KMS-11 (cell line): Measurements from ENCODE around the gene PYGO1.

ENCODE experiments used
- H2AFZ ChIP-seq: fragments of 200-600 bp; sonication (generic); 2 replicates; pipeline ENCODE4 v1.6.1; 2016; ENCODE audit warnings: antibody characterized with exemption, mixed run types, low read depth
- H3K27ac ChIP-seq: fragments of 200-600 bp; sonication (generic); 2 replicates; pipeline ENCODE4 v1.6.1; 2016; ENCODE audit warnings: mild to moderate bottlenecking, mixed run types
- H3K27me3 ChIP-seq: fragments of 200-600 bp; sonication (generic); 2 replicates; pipeline ENCODE4 v1.6.1; 2017; ENCODE audit warnings: mild to moderate bottlenecking, low read depth, mixed run types, moderate library complexity; ENCODE audit not compliant: insufficient read depth
- H3K36me3 ChIP-seq: fragments of 200-600 bp; sonication (generic); 2 replicates; pipeline ENCODE4 v1.6.1; 2017; ENCODE audit warnings: mild to moderate bottlenecking, mixed run types; ENCODE audit not compliant: insufficient read depth
- H3K4me1 ChIP-seq: fragments of 200-600 bp; sonication (generic); 2 replicates; pipeline ENCODE4 v1.6.1; 2016; ENCODE audit warnings: mild to moderate bottlenecking, low read depth, mixed run types; ENCODE audit not compliant: poor library complexity, severe bottlenecking
- H3K4me2 ChIP-seq: fragments of 200-600 bp; sonication (generic); 2 replicates; pipeline ENCODE4 v1.7.0; 2016; ENCODE audit warnings: mild to moderate bottlenecking, mixed run types
- H3K4me3 ChIP-seq: fragments of 200-600 bp; sonication (generic); IDR thresholded peaks from 2 replicates; pipeline ENCODE4 v1.6.1; 2017; ENCODE audit warnings: low read depth, low read length, mixed read lengths; ENCODE audit not compliant: insufficient read depth
- H3K79me2 ChIP-seq: fragments of 200-600 bp; sonication (generic); 2 replicates; pipeline ENCODE4 v1.6.1; 2016; ENCODE audit warnings: low read depth, mixed run types; ENCODE audit not compliant: insufficient read depth
- H3K9ac ChIP-seq: fragments of 200-600 bp; sonication (generic); 2 replicates; pipeline ENCODE4 v1.6.1; 2016; ENCODE audit warnings: mild to moderate bottlenecking, mixed run types
- H4K20me1 ChIP-seq: fragments of 200-600 bp; sonication (generic); 2 replicates; pipeline ENCODE4 v1.6.1; 2016; ENCODE audit warnings: mild to moderate bottlenecking, mixed run types; ENCODE audit not compliant: insufficient read depth
- TF ChIP-seq, protein P1 (sequence below): fragments of 200-600 bp; sonication (generic); conservative IDR thresholded peaks from 2 replicates; pipeline ENCODE4 v1.6.1; 2017; ENCODE audit warnings: low read depth, mild to moderate bottlenecking, antibody characterized with exemption, low read length, moderate library complexity, mixed read lengths

PYGO1 gene

DNA sequence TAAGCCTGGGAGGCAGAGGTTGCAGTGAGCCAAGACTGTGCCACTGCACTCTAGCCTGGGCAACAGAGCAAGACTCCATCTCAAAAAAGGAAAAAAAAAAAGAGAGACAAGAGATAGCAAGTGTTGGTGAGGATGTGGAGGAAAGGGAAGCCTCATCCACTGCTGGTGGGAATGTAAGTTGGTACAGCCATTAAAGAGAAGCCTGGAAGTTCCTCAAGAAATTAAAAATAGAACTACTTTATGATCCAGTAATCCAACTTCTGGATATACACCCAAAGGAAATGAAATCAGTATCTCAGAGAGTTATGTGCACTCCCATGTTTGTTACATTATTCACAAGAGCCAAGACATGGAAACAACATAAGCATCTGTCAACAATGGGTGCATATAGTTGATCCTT lies 14.9 kb downstream of the PYGO1 start:
- Histone ChIP-seq H3K27ac (no peak overlapping the region), H3K4me1 (no peaks in the 10 kb centered on the region), H2AFZ (no peak overlapping the region), H4K20me1 (no peaks in the 10 kb centered on the region), H3K9ac (no peak overlapping the region), H3K27me3 (no peaks in the 10 kb centered on the region), H3K79me2 (no peaks in the 10 kb centered on the region), H3K4me3 (no peak overlapping the region), H3K4me2 (no peak overlapping the region), H3K36me3 (no peaks in the 10 kb centered on the region)
- TF ChIP-seq, protein P1, sequence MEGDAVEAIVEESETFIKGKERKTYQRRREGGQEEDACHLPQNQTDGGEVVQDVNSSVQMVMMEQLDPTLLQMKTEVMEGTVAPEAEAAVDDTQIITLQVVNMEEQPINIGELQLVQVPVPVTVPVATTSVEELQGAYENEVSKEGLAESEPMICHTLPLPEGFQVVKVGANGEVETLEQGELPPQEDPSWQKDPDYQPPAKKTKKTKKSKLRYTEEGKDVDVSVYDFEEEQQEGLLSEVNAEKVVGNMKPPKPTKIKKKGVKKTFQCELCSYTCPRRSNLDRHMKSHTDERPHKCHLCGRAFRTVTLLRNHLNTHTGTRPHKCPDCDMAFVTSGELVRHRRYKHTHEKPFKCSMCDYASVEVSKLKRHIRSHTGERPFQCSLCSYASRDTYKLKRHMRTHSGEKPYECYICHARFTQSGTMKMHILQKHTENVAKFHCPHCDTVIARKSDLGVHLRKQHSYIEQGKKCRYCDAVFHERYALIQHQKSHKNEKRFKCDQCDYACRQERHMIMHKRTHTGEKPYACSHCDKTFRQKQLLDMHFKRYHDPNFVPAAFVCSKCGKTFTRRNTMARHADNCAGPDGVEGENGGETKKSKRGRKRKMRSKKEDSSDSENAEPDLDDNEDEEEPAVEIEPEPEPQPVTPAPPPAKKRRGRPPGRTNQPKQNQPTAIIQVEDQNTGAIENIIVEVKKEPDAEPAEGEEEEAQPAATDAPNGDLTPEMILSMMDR, result no peak

DNA sequence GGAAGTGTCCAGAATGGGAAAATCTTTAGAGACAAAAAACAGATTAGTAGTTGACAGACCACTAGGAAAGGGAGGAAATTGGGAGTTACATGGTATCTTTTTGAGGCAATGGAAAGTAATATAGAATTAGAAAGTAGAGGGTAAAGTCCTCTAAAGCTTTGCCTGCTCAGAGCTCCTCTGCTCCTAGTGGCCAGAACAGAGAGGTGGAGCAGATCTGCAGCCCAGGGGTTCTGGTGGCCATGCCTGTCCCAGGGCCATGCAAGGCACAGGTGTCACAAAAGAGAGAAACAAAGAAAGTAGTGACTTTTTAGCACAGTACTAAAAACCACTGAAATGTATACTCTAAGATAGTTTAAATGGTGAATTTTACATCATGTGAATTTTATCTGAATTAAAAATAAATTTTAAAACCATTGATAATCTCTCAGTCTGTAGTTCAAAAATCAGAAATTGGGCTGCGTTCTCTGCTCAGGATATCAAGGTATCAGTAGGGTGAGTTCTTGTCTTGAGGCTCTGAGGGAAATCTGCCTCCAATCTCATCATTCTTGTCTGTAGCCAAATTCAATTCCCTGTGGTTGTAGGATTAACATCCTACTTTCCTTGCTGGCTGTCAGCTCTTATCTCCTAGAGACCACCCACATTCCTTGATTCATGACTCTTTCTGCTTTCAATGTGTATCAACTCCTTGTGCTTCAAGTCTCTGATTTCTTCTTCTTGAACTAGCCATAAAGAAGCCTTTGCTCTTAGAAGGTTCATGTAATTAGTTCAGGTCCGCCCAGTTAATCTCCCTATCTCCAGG lies 23.6 kb downstream of the PYGO1 start:
- Histone ChIP-seq H2AFZ (no peak overlapping the region), H3K27ac (no peak overlapping the region), H3K36me3 (no peaks in the 10 kb centered on the region)

DNA sequence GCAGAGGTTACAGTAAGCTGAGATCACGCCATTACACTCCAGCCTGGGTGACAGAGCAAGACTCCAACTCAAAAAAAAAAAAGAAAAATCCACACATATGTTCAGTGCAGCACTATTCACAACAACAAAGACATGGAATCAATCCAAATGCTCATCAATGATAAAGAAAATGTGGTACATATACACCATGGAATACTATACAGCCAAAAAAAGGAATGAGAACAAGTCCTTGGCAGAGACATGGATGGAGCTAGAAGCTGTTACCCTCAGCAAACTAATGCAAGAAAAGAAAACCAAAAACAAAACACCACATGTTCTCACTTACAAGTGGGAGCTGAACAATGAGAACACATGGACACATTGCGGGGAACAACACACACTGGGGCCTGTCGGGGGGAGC lies 25.5 kb downstream of the PYGO1 start:
- H2AFZ ChIP-seq, result no peak overlapping the region
- no peaks in the 10 kb centered on the region for H3K79me2 ChIP-seq
- no peak overlapping the region for H3K9ac ChIP-seq
- no peak overlapping the region for H3K27ac ChIP-seq
- no peaks in the 10 kb centered on the region for H3K27me3 ChIP-seq
- H3K4me1 ChIP-seq, result no peaks in the 10 kb centered on the region
- TF ChIP-seq, protein P1, result no peak
- no peaks in the 10 kb centered on the region for H4K20me1 ChIP-seq
- no peak overlapping the region for H3K4me3 ChIP-seq
- H3K36me3 ChIP-seq, result no peaks in the 10 kb centered on the region
- H3K4me2 ChIP-seq, result no peak overlapping the region

More for the DNA sequence above, 23.6 kb downstream of the PYGO1 start:
- Histone ChIP-seq H3K4me2 (no peak overlapping the region), H3K4me3 (no peak overlapping the region), H3K9ac (no peak overlapping the region), H4K20me1 (no peaks in the 10 kb centered on the region), H3K79me2 (no peaks in the 10 kb centered on the region), H3K4me1 (no peaks in the 10 kb centered on the region), H3K27me3 (no peaks in the 10 kb centered on the region)
- TF ChIP-seq, protein P1, result no peak

DNA sequence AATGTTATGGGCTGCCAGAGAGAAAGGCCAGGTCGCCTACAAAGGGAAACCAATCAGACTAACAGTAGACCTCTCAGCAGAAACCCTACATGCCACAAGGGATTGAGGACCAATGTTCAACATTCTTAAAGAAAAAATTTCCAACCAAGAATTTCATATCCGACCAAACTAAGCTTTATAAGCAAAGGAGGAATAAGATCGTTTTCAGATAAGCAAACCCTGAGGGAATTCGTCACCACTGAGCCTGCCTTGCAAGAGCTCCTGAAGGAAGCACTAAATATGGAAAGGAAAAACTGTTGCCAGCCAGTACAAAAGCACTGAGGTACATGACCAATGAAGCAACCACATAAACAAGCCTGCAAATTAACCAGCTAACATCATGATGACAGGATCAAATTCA lies 33.1 kb downstream of the PYGO1 start:
- TF ChIP-seq, protein P1, result no peak
- Histone ChIP-seq H3K4me3 (no peak overlapping the region), H3K9ac (no peak overlapping the region), H3K27me3 (no peaks in the 10 kb centered on the region), H3K4me1 (no peaks in the 10 kb centered on the region), H3K36me3 (no peaks in the 10 kb centered on the region), H3K27ac (no peak overlapping the region), H3K4me2 (no peak overlapping the region), H4K20me1 (no peaks in the 10 kb centered on the region), H2AFZ (no peak overlapping the region), H3K79me2 (no peaks in the 10 kb centered on the region)
